Activated CD4-positive, alpha-beta T cell treated with anti-CD3 and anti-CD28 coated beads, Interleukin-2, amount 10 ng/mL, durations not matched to agents 7 days and 5 days (primary cell): ENCODE measurements around the gene PIGH. TPM values are rescaled to one million over a fixed set of nuclear protein-coding genes. Genes with fewer than 3 reads are reported as not detected.

Experiments used
- CTCF ChIA-PET: fragments of 350-600 bp; sonication (Branson Sonifier 250); formaldehyde crosslinking; loops from one replicate; lab custom pipeline; 2021; ENCODE audit warnings: antibody characterized with exemption; lab: Charles Lee
- POLR2A ChIA-PET: fragments of 350-600 bp; sonication (Branson Sonifier 250); formaldehyde crosslinking; loops from one replicate; lab custom pipeline; 2021; ENCODE audit warnings: antibody characterized with exemption; lab: Charles Lee
- DNase-seq: peaks from one replicate; pipeline ENCODE4 v3.0.0-alpha.2; 2020
- H3K27ac Mint-ChIP-seq: one replicate; pipeline ENCODE4 v1.8.0; 2021; ENCODE audit warnings: mild to moderate bottlenecking, moderate library complexity, mixed read lengths
- H3K27me3 Mint-ChIP-seq: one replicate; pipeline ENCODE4 v1.8.0; 2021; ENCODE audit warnings: mixed read lengths
- H3K36me3 Mint-ChIP-seq: one replicate; pipeline ENCODE4 v1.8.0; 2021; ENCODE audit warnings: low read depth, mixed read lengths
- H3K4me1 Mint-ChIP-seq: one replicate; pipeline ENCODE4 v1.8.0; 2021; ENCODE audit warnings: mixed read lengths
- H3K4me3 Mint-ChIP-seq: one replicate; pipeline ENCODE4 v1.8.0; 2021; ENCODE audit warnings: mild to moderate bottlenecking, moderate library complexity, mixed read lengths
- H3K9me3 Mint-ChIP-seq: one replicate; pipeline ENCODE4 v1.8.0; 2021; ENCODE audit warnings: mixed read lengths
- total RNA-seq, 2 experiments: library from RNA; stranded (reverse); gene quantifications; one replicate each; pipeline ENCODE4 v1.2.3, GENCODE V29; 2021

PIGH gene
- total RNA-seq, 2 experiments from 2014 or later, result 17.4 to 18.5 TPM

GRCh38 chr14:67579040-67579439 lies 21.0 kb downstream of the PIGH start:
- Mint-ChIP-seq H3K36me3 (no peaks in the 10 kb centered on the region), H3K27me3 (no peaks in the 10 kb centered on the region), H3K27ac (no peak overlapping the region), H3K4me1 (peaks cover 7% of the 10 kb centered on the region), H3K9me3 (no peaks in the 10 kb centered on the region), H3K4me3 (no peak overlapping the region)
- no peak for DNase-seq
- CTCF ChIA-PET, result interaction anchor here (0.8 to 2.5 kb wide), 3 partner anchors 8 to 27 kb away, joined by 3 to 10 read pairs (median 4); no protein-coding TSS in a partner anchor
- POLR2A ChIA-PET, result no interaction called here

- no peak overlapping the region for H3K4me3 Mint-ChIP-seq
- no peaks in the 10 kb centered on the region for H3K27me3 Mint-ChIP-seq
- H3K4me1 Mint-ChIP-seq, result peaks cover 7% of the 10 kb centered on the region
- no peak for DNase-seq
- ChIA-PET POLR2A (no interaction called here), CTCF (interaction anchor here (0.6 to 1.5 kb wide), 5 partner anchors 10 to 243 kb away, joined by 3 to 4 read pairs (median 4); no protein-coding TSS in a partner anchor)
- H3K27ac Mint-ChIP-seq, result no peak overlapping the region
- H3K9me3 Mint-ChIP-seq, result no peaks in the 10 kb centered on the region
- H3K36me3 Mint-ChIP-seq, result no peaks in the 10 kb centered on the region
These were observed 21.9 kb downstream of the PIGH start for GRCh38 chr14:67577909-67578749.

GRCh38 chr14:67577181-67577808 lies 22.8 kb downstream of the PIGH start:
- peaks cover 7% of the 10 kb centered on the region for H3K4me1 Mint-ChIP-seq
- H3K36me3 Mint-ChIP-seq, result no peaks in the 10 kb centered on the region
- no peaks in the 10 kb centered on the region for H3K27me3 Mint-ChIP-seq
- H3K9me3 Mint-ChIP-seq, result no peaks in the 10 kb centered on the region
- DNase-seq, result no peak
- no peak overlapping the region for H3K27ac Mint-ChIP-seq
- POLR2A ChIA-PET, result interaction anchor here (0.7 kb wide), 1 partner anchor 308 kb away, joined by 5 read pairs; no protein-coding TSS in a partner anchor
- no peak overlapping the region for H3K4me3 Mint-ChIP-seq
- CTCF ChIA-PET, result interaction anchor here (1.1 to 1.5 kb wide), 3 partner anchors 11 to 126 kb away, joined by 3 to 4 read pairs (median 3); no protein-coding TSS in a partner anchor

DNA sequence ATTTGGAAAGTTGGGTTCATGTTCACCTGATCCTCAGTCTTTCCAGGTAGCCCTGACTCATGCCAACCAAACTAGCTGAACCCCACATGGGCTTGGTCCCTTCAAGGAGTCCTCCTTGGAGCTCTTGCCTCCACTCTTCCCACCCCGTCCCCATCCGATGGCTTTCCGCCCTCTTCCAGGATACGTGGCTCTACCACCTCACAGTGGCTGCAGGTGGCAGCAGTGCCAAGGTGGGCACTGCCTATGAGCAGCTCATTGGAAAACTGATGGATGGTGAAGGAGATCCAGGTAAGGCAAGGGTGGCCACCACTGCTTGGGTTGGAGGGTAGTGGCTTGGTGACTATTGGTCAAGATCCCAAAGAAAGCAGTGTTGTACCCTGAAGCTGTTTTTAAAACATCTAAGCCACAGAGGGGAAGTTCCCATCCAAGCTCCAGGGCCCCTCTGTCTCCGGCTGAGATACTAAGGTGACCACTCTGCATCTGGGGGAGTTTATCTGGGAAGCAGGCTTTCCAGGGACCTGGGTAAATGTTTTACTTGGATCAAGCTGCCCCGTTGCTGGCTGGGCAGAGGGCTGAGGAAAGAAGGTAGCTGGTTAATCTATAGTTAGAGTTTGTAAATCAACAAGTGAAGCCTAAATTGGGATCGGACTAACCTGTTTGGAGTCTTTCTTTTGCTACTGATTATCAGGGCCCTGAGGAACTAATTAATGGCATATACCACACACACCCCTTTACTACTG lies 23.7 kb downstream of the PIGH start:
- Mint-ChIP-seq H3K27ac (no peak overlapping the region), H3K4me1 (peaks cover 3% of the 10 kb centered on the region), H3K9me3 (no peaks in the 10 kb centered on the region), H3K4me3 (no peak overlapping the region), H3K27me3 (no peaks in the 10 kb centered on the region), H3K36me3 (no peaks in the 10 kb centered on the region)
- DNase-seq, result no peak
- ChIA-PET CTCF (interaction anchor here (0.8 to 1.4 kb wide), 4 partner anchors 12 to 128 kb away, joined by 3 to 4 read pairs (median 3); partner anchors contain the start of gene PIGH), POLR2A (no interaction called here)

DNA sequence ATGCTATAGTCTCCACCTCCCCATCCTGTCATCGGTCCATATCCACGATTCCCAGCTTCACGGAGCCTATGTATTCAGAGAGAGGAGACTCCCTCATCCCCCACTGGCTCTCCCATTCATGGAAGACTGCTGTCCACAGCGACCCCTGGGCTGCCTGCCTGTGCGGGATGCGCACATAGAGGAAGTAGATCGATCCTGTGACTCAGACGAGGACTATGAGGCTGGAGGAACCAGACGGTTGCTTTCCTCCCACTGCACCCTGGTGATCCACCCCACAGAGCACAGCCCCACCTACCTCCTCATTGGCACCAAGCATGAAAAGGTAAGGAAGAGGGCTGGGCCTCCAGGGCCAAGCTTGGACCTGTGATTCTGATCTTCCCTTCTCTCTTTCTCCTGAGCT lies 24.4 kb downstream of the PIGH start:
- POLR2A ChIA-PET, result no interaction called here
- H3K27me3 Mint-ChIP-seq, result no peaks in the 10 kb centered on the region
- H3K27ac Mint-ChIP-seq, result no peak overlapping the region
- CTCF ChIA-PET, result interaction anchor here (0.8 to 1.4 kb wide), 2 partner anchors 12 to 24 kb away, joined by 3 to 4 read pairs; partner anchors contain the start of gene PIGH
- H3K4me3 Mint-ChIP-seq, result no peak overlapping the region
- H3K9me3 Mint-ChIP-seq, result no peaks in the 10 kb centered on the region
- no peaks in the 10 kb centered on the region for H3K36me3 Mint-ChIP-seq
- H3K4me1 Mint-ChIP-seq, result peaks cover 2% of the 10 kb centered on the region
- DNase-seq, result no peak

GRCh38 chr14:67574806-67575205 lies 25.3 kb downstream of the PIGH start:
- Mint-ChIP-seq H3K9me3 (no peaks in the 10 kb centered on the region), H3K27me3 (no peaks in the 10 kb centered on the region), H3K27ac (no peak overlapping the region), H3K4me1 (peaks cover 2% of the 10 kb centered on the region), H3K4me3 (no peak overlapping the region), H3K36me3 (no peaks in the 10 kb centered on the region)
- ChIA-PET POLR2A (no interaction called here), CTCF (no interaction called here)
- DNase-seq, result no peak

GRCh38 chr14:67574156-67574555 lies 25.9 kb downstream of the PIGH start:
- H3K4me1 Mint-ChIP-seq, result peaks cover 2% of the 10 kb centered on the region
- no peaks in the 10 kb centered on the region for H3K9me3 Mint-ChIP-seq
- no peak overlapping the region for H3K4me3 Mint-ChIP-seq
- H3K27me3 Mint-ChIP-seq, result no peaks in the 10 kb centered on the region
- H3K27ac Mint-ChIP-seq, result no peak overlapping the region
- POLR2A ChIA-PET, result no interaction called here
- DNase-seq, result no peak
- CTCF ChIA-PET, result no interaction called here
- H3K36me3 Mint-ChIP-seq, result no peaks in the 10 kb centered on the region

DNA sequence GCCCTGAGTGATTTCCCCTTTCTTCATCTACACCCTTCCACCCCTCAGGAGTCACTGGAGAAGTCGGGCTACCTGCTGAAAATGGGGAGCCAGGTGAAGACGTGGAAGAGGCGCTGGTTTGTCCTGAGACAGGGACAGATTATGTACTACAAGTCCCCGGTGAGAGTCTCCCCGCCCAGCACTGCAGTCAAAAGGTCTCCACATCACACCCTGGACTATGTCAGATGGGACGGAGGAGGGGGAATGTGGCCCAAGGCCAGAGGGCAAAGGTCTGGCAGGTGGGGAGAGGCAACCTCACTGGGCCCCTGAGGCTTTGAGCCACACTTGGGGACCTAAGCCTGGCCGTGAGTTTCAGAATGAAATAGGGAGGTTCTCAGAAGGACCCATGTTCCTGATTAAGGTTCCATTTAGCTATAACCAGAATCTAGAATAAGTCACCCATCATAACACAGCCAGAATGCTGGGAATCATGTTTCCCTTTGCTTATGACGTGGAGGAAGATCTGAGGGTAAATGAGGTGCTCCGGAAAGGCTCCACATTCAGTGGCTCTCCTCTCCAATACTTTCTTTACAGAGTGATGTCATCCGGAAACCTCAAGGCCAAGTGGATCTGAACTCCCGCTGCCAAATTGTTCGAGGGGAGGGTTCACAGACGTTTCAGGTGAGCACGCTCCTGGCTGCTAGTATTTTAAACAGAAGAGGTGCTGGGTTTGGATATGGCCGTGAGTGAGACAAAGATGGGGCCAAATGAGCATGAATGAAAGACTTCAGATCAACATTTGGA lies 26.6 kb downstream of the PIGH start:
- Mint-ChIP-seq H3K4me1 (peaks cover 2% of the 10 kb centered on the region), H3K9me3 (no peaks in the 10 kb centered on the region), H3K4me3 (no peak overlapping the region), H3K36me3 (no peaks in the 10 kb centered on the region), H3K27ac (no peak overlapping the region), H3K27me3 (no peaks in the 10 kb centered on the region)
- no peak for DNase-seq
- ChIA-PET POLR2A (no interaction called here), CTCF (no interaction called here)

DNA sequence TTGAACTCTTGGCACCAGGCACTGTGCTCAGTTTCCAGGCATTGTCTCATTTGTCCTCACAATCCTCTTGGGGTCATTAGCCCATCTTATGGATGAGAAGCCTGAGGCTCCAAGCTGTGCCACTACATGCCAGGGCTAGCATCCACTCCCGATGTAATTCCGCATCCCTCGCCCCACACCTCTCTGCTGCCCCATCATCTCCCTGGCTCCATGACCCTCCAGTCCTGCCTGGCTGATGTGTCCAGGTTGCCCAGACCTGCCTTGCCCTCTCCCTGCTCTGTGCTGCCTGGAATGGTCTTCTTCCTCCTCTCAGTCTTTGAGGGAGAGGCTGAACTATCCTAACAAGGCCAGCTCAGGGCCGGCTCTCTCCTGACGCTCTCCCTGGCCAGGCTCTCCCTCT lies 27.5 kb downstream of the PIGH start:
- Mint-ChIP-seq H3K4me1 (peaks cover 3% of the 10 kb centered on the region), H3K27ac (no peak overlapping the region), H3K9me3 (no peaks in the 10 kb centered on the region), H3K36me3 (no peaks in the 10 kb centered on the region), H3K27me3 (no peaks in the 10 kb centered on the region), H3K4me3 (no peak overlapping the region)
- POLR2A ChIA-PET, result no interaction called here
- CTCF ChIA-PET, result interaction anchor here (1.0 to 3.3 kb wide), 8 partner anchors 8 to 148 kb away, joined by 4 to 27 read pairs (median 10); partner anchors contain the start of gene PIGH
- DNase-seq, result no peak

DNA sequence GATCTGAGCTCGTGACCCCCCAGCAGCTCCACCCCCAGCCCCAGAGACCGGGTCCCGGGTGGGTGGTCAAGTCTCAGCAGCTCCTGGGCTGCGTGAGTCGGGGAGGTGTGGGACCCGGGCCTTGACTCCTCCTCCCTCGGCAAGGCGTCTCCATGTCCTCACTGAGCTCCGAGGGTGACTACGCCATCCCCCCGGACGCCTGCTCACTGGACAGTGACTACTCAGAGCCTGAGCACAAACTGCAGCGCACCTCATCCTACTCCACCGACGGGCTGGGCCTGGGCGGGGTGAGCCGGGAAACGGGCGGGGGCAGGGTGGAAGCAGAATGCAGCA lies 28.1 kb downstream of the PIGH start:
- Mint-ChIP-seq H3K9me3 (no peaks in the 10 kb centered on the region), H3K4me3 (no peak overlapping the region), H3K27ac (no peak overlapping the region), H3K27me3 (no peaks in the 10 kb centered on the region), H3K36me3 (no peaks in the 10 kb centered on the region), H3K4me1 (peaks cover 8% of the 10 kb centered on the region)
- POLR2A ChIA-PET, result no interaction called here
- CTCF ChIA-PET, result interaction anchor here (0.6 to 3.3 kb wide), 21 partner anchors 8 to 152 kb away, joined by 3 to 27 read pairs (median 6); partner anchors contain the start of gene PIGH
- no peak for DNase-seq

DNA sequence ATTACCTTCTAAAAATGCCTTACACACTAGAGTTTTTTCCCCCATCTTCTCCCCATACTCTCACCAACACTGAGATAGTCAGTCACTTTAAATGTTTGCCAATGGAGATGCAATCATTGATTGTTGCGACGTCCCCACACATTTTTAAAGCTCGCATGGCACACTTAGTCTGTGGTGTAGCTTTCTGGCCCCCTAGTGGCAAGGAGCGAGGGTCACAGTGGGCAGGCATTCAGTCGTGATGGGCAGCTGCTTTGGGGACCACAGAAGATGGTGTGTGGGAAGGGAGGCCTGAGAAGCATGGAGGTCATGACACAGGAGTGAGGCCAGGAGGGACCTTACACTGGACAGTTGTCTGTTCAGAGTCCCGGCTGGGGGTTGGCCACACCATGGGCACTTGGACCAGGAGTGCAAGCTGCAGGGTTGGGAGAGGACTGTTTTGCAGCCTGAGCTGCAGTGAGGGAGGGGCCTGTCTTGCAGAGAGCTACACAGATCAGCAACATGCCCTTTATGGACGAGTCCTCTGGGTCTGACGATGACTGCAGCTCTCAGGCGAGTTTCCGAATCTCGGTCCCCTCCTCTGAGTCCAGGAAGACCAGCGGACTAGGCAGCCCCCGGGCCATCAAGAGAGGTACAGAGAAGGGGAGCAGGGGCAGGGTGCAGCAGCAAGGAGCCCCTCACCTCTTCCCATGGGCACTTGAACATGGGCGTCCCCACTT lies 28.6 kb downstream of the PIGH start:
- H3K4me1 Mint-ChIP-seq, result peaks cover 13% of the 10 kb centered on the region
- POLR2A ChIA-PET, result no interaction called here
- no peaks in the 10 kb centered on the region for H3K9me3 Mint-ChIP-seq
- H3K36me3 Mint-ChIP-seq, result no peaks in the 10 kb centered on the region
- peak; percentile 78 for DNase-seq
- CTCF ChIA-PET, result interaction anchor here (0.6 to 3.3 kb wide), 28 partner anchors 8 to 151 kb away, joined by 3 to 27 read pairs (median 5); partner anchors contain the start of gene PIGH
- no peaks in the 10 kb centered on the region for H3K27me3 Mint-ChIP-seq
- H3K4me3 Mint-ChIP-seq, result no peak overlapping the region
- H3K27ac Mint-ChIP-seq, result no peak overlapping the region
